Measurements from ENCODE around the gene S100A2. TPM values are rescaled to one million over a fixed set of nuclear protein-coding genes. Genes with fewer than 3 reads are reported as not detected.

The S100A2 gene
- 0.79 and 1.7 TPM in 2 replicates for total RNA-seq

GRCh38 chr1:153565529-153566374, at the start of gene S100A2:
Gene S100A2, minus strand, starts transcription at chr1:153565844. Its CDS starts 1,967 bp downstream, at chr1:153563877.
- peak; percentile 64 to 90 for DNase-seq (ENCODE audit: low read depth in 2 of 2)

DNA sequence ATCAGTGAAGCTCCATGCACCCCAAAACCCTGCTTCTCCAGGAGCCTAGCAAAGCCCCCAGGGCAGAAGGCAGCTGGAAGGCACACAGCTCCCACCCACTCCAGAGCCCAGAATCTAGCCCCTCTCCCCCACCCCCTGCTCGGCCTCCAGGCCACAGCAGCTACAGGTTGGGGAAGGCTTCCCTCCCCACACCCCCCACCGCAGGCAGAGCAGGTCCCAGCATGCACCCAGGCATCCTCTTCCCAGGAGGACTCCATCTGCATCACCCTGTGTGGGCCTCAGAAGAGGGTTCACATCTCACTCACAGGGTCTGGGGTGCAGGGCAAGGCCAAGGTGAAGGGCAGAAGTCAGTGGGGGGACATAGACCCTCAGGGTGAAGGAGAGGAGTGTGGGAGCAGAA, 49.8 kb upstream of the S100A2 start:
- no peak for DNase-seq (ENCODE audit: low read depth in 2 of 2)

DNA sequence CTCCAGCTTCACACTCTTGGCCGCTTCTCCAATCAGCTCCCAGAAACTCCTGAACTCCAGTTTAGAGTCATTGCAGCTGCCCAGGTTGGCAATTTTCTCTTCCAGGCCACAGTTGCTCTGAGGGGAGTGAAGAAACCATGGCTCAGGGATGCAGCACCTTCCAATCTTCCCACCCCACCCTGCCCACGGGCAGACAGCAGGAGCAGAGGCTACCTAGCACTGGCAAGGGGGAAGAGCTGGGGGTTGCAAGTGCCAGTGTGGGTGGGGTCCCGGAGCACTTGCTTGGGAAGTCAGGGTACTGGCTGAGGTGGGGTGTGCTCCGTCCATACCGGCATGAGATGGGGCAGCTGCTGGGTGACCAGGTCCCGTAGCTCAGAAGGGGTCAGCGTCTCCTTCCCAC, 49.3 kb upstream of the S100A2 start:
- no peak for DNase-seq (ENCODE audit: low read depth in 2 of 2)

GRCh38 chr1:153614189-153614900, 48.7 kb upstream of the S100A2 start:
- no peak for DNase-seq (ENCODE audit: low read depth in 2 of 2)

DNA sequence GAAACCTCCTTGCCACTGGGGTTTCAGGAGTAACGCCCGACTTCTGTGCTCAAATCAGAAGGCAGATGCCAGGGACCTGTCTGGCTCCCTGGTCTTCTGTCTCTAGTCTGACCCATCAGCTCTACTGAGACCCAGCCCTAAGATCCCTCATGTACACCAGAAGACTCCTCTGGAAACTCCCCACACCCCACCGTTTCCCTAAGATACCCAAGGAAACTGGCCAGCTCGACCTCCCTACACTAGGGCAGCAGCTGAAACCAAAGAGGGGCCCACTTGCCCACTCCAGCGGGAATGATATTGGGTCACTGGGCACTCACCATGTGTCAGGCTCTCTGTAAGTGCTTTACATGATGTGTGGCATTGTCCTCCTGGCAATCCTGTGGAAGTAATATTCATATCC, 47.8 kb upstream of the S100A2 start:
- no peak for DNase-seq (ENCODE audit: low read depth in 2 of 2)

GRCh38 chr1:153612755-153613331, 47.2 kb upstream of the S100A2 start, which contains the start of gene S100A16:
Gene S100A16, minus strand, starts transcription at chr1:153613137. Its CDS starts 4,986 bp downstream, at chr1:153608151.
- peak in 1 of 2 donors; percentile 52 for DNase-seq (ENCODE audit: low read depth in 2 of 2)

DNA sequence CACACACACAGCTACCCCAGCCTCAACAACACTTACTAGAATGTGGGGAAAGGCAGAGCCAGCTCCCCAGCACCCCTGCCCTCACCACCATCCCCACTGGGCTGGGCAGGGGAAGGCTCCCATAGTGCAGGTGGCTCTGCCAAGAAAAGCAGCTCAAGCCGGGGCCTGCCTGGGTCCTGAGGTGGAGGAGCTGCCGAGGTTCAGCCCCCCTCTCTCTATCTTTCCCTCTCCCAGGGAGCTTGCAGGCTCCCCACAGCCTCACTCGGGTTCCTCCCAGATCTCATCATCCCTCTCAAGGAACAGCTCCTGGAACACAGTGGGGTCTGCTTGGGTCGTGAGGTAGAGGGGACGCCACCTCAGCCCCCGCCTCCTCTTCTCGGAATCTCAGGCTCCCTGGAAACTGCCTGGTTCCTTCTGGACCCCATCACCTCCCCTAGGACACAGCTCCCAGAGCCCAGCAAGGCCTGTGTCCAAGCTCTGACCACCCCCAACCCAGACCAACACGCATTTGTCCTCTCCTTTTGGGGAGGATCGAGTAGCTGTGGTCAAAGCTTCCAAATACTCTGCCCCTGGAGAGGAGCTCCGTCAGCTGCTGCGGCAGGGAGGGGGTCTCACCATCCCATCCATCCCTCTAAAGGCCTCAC, 46.6 kb upstream of the S100A2 start:
- DNase-seq (ENCODE audit: low read depth in 2 of 2), result no peak

- DNase-seq (ENCODE audit: low read depth in 2 of 2), result no peak
Observed at GRCh38 chr1:153611356-153611755, 45.7 kb upstream of the S100A2 start.

DNA sequence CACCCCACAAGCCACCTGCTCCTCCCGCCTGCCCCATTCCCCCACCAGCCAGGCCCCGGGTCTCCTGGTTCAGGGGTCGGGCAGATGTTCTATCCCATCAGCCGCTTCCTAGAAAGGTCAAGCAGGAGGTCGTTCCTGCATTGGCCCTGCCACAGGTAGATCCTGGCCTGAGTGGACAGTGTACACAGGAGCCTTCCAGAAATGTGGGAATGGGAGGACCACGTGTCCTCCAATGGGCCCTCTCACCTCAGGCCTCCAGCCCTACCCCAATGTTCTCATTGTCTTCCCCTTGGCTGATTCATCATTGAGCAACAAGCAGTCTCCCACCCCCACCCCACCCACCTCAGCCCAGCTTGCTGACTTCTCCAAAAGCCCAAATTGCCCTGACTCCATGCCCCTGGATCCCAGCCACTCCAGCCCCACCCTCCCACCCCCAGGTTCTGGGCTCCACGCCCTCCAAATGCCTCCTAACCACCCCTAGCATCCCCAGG, 45.2 kb upstream of the S100A2 start:
- peak in 1 of 2 donors; percentile 31 for DNase-seq (ENCODE audit: low read depth in 2 of 2)

GRCh38 chr1:153610334-153610733, 44.7 kb upstream of the S100A2 start:
- DNase-seq (ENCODE audit: low read depth in 2 of 2), result peak in 1 of 2 donors; percentile 71

DNA sequence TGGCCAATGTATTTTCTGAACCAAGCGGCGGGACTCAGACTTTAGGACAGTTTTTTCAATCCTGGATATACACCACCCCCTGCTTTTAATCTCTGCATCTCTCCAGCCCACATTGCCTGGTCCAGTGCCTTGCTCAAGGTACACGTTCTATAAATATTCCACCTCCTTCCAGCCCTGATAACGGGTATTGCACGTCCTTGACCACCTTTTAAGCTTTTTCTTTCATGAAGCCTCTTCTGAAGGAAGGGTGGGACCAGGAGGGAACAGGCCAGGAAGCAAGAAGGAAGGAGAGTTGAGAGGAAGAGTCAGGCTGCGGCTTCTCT, 43.9 kb upstream of the S100A2 start:
- peak in 1 of 2 donors; percentile 34 for DNase-seq (ENCODE audit: low read depth in 2 of 2)

- DNase-seq (ENCODE audit: low read depth in 2 of 2), result peak; percentile 99
Observed at GRCh38 chr1:153608742-153609584, 43.3 kb upstream of the S100A2 start.

DNA sequence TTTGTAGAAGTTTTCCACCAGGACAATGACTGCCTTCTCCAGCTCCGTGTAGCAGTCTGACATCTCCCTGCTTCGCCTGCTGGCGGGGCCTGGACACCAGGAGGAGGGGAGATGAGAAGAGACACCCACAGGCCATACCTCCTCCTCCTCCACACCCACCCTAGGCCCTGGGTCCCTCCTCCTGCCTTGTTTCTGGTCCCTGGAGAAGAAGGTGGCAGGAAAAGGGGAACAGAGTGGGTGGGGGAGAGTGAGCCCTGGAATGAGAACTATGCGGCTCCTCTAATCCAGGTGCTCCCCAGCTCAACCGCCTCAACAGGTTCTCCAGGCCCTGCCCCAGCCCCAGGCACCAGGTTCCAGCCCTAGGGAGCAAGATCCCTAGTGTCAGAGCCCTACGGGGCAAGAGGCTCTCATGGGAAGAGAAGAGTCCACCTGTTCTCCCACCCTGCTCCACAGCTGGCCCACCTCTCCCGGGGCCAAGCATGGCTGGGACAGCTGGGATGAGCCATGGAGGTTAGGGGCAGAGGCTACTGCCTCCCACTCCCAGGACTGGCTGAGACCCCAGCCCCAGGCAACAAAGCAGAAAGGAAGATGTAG, 42.5 kb upstream of the S100A2 start:
- DNase-seq (ENCODE audit: low read depth in 2 of 2), result peak; percentile 55 to 81

DNA sequence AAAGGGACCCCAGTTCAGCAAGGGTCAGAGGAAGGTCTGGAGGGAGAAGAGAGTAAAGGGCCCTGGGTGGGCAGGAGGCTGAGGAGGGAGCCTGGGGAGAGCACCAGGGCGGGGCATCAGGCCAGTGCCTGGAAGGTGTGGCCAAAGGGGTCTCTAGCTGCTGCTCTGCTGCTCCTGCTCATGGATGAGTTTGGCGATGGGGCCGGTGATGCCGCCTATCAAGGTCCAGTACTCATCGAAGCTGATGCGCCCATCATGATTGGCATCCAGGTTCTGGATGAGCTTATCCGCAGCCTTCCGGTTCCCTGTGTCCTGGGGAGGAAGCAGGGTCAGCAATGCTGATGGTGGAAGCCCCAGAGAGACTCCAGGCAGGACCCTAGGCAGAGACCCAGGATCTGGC, 41.7 kb upstream of the S100A2 start:
- peak in 1 of 2 donors; percentile 16 for DNase-seq (ENCODE audit: low read depth in 2 of 2)

DNA sequence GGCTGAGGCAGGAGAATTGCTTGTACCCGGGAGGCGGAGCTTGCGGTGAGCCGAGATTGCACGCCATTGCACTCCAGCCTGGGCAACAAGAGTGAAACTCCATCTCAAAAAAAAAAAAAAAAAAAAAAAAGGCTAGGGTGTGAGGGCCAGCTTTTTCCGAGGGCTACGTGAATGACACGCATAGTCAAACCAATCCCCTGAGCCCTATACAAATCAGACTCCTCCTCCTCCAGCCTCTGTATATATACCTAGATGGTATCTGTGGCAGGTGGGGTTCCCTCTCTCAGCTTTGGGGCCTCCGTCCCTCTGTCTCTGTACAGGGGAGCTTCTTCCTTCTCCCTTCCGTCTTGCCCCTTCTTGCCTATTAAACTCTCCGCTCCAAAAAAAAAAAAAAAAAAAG, 40.5 kb upstream of the S100A2 start:
- DNase-seq (ENCODE audit: low read depth in 2 of 2), result no peak

GRCh38 chr1:153602749-153603148, 37.1 kb upstream of the S100A2 start:
- no peak for DNase-seq (ENCODE audit: low read depth in 2 of 2)

DNA sequence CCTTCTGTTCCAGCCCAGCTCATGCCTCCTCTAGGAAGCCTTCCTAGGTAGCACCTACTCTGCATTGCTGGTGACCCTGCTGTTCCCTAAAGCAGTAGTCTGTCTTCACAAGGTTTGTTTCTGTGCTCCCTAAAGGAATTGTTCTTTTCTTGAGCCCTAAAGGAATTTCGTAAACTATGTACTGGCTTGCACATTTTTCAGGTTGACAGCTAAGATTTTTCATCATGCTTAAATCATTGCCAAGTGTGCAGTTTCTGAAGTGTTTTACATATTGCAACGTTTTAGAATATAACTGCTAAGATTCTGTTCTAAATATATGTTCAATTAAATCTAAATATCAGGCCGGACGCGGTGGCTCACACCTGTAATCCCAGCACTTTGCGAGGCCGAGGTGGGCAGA, 34.2 kb upstream of the S100A2 start:
- no peak for DNase-seq (ENCODE audit: low read depth in 2 of 2)

GRCh38 chr1:153598309-153599172, 32.9 kb upstream of the S100A2 start:
- peak in 1 of 2 donors; percentile 94 for DNase-seq (ENCODE audit: low read depth in 2 of 2)

- DNase-seq (ENCODE audit: low read depth in 2 of 2), result peak in 1 of 2 donors; percentile 81
Observed at GRCh38 chr1:153597206-153597605, 31.6 kb upstream of the S100A2 start.

All from lung microvascular endothelial cell (primary cell).